AG10803 (cell line): ENCODE measurements around the gene CNST.

Source experiments
- DNase-seq: peaks from one replicate; pipeline ENCODE4 v3.0.0; 2010; ENCODE audit warnings: low read depth
- H3K4me3 ChIP-seq: 2 replicates; pipeline ENCODE4 v1.5.1; 2011; ENCODE audit warnings: mild to moderate bottlenecking, low read length, control low read depth
- CTCF ChIP-seq: conservative IDR thresholded peaks from 2 replicates; pipeline ENCODE4 v1.5.1; 2011; ENCODE audit warnings: mild to moderate bottlenecking, low read length, control low read depth, inconsistent platforms

Gene CNST

GRCh38 chr1:246577082-246577719 is 10.9 kb downstream of the CNST start:
- DNase-seq: no peak
- no peak for TF ChIP-seq CTCF
- H3K4me3 ChIP-seq: no peak overlapping the region

GRCh38 chr1:246577720-246578106 is 11.5 kb downstream of the CNST start:
- TF ChIP-seq CTCF: no peak
- H3K4me3 ChIP-seq: no peak overlapping the region
- peak; percentile 31 for DNase-seq

DNA sequence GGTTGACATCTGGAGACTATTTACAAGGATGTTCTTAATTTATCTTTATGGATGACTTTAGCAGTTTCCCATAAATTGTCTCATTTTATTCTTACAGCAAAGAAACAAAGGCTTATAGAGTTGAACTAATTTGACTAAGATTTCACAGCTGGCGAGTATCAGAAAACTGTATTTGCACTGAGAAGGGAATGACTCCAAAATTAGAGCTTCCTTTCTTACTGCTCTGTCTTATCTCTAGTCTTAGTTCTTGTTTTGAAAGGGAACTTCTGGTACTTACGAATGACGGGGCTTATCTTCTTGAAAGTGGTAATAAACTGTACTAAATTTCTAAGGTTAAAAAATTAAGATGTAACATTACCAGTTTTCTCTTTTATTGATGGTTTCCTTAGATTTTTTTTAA is 13.6 kb downstream of the CNST start:
- no peak for TF ChIP-seq CTCF
- H3K4me3 ChIP-seq: no peak overlapping the region
- peak; percentile 53 for DNase-seq

DNA sequence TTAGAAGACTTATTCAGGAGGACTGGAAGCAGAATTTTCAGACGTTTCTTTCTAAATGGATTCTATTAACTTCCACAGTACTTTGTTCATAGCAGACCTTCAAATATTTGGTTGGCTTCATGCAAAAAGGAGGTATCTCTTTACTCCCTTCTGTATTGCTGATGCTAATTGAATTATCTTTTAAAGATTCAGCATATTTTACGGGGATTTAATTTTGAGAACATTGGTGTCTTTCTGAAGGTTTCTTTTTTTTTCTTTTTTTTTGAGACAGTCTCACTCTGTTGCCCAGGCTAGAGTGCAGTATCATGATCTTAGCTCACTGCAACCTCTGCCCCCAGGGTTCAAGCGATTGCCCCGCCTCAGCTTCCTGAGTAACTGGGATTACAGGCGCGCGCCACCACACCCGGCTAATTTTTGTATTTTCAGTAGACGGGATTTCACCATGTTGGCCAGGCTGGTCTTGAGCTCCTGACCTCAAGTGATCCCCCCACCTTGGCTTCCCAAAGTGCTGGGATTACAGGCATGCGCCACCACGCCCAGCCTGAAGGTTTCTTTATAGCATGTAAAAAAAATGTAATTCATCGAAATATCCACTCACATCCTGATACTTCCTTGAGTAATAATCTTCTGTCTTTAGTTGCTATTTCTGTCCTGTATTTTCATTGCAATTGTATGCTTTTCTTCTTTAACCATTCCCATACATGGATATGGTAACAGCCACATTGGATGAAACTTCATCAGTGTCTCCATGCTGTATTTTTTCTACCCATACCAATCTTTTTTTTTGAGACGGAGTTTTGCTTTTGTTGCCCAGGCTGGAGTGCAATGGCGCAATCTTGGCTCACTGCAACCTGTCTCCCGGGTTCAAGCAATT is 14.5 kb downstream of the CNST start:
- no peak for TF ChIP-seq CTCF
- no peak overlapping the region for H3K4me3 ChIP-seq

GRCh38 chr1:246582301-246583055 is 16.2 kb downstream of the CNST start:
- TF ChIP-seq CTCF: no peak
- no peak for DNase-seq
- H3K4me3 ChIP-seq: no peak overlapping the region

More for the DNA sequence above, 14.5 kb downstream of the CNST start:
- no peak for DNase-seq

DNA sequence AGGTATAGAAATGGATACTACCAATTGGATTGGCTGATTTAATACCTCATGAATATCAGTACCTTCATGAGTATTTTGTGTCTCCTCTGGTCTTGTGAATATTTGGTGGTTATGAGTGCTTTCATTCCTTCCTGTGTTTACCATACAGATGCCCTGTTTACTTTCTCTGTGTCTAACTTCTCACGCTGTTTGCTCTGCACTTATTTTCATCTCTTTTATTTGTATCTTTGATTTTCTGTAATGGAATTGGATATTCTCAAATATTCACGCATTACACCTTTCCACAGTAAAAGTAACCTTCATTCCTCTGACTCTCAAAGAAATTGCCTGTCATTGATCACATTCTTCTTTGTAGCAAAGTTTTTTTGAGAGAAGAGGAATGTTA is 16.8 kb downstream of the CNST start:
- no peak overlapping the region for H3K4me3 ChIP-seq

More for the DNA sequence above, 16.8 kb downstream of the CNST start:
- DNase-seq: no peak
- no peak for TF ChIP-seq CTCF
